HEK293T (cell line): ENCODE data around the gene VNN1.

Experiments used
- CTCF ChIA-PET: fragments of 350-600 bp; formaldehyde crosslinking; extraction: SDS; loops from one replicate; lab custom pipeline; 2021; ENCODE audit warnings: antibody characterized with exemption, inconsistent platforms; lab: Yijun Ruan, JAX
- POLR2A ChIA-PET: fragments of 350-600 bp; formaldehyde crosslinking; extraction: SDS; loops from one replicate; lab custom pipeline; 2020; ENCODE audit warnings: antibody characterized with exemption, inconsistent platforms; lab: Yijun Ruan, JAX
- DNase-seq: peaks from one replicate; pipeline ENCODE4 v3.0.0; 2012; ENCODE audit warnings: mixed read lengths; ENCODE audit errors: extremely low spot score
- ARNT ChIP-seq: fragments of 450-650 bp; IDR thresholded peaks from 2 replicates; pipeline ENCODE4 v1.6.1; 2017; ENCODE audit warnings: mild to moderate bottlenecking
- BHLHE40 ChIP-seq: fragments of 450-650 bp; IDR thresholded peaks from 2 replicates; pipeline ENCODE4 v1.6.1; 2016; ENCODE audit warnings: mild to moderate bottlenecking, moderate library complexity, borderline replicate concordance
- CTBP1 ChIP-seq: fragments of 450-650 bp; IDR thresholded peaks from 2 replicates; pipeline ENCODE4 v1.6.1; 2016; ENCODE audit warnings: borderline replicate concordance
- ELF4 ChIP-seq: fragments of 450-650 bp; IDR thresholded peaks from 2 replicates; pipeline ENCODE4 v1.6.1; 2017; ENCODE audit warnings: antibody characterized with exemption
- FOXA1 ChIP-seq: fragments of 450-650 bp; IDR thresholded peaks from 2 replicates; pipeline ENCODE4 v1.6.1; 2016; ENCODE audit warnings: mild to moderate bottlenecking
- FOXK2 ChIP-seq: fragments of 450-650 bp; IDR thresholded peaks from 2 replicates; pipeline ENCODE4 v1.6.1; 2016; ENCODE audit warnings: mild to moderate bottlenecking
- FOXM1 ChIP-seq: fragments of 450-650 bp; IDR thresholded peaks from 2 replicates; pipeline ENCODE4 v1.6.1; 2017; ENCODE audit warnings: mild to moderate bottlenecking, borderline replicate concordance
- HDGF ChIP-seq: fragments of 450-650 bp; IDR thresholded peaks from 2 replicates; pipeline ENCODE4 v1.6.1; 2017; ENCODE audit warnings: antibody characterized with exemption, borderline replicate concordance
- L3MBTL2 ChIP-seq: fragments of 450-650 bp; conservative IDR thresholded peaks from 2 replicates; pipeline ENCODE4 v1.6.1; 2016; ENCODE audit warnings: mild to moderate bottlenecking
- LEF1 ChIP-seq: fragments of 450-650 bp; IDR thresholded peaks from 2 replicates; pipeline ENCODE4 v1.6.1; 2017; ENCODE audit warnings: mild to moderate bottlenecking, borderline replicate concordance
- NFRKB ChIP-seq: fragments of 450-650 bp; IDR thresholded peaks from 2 replicates; pipeline ENCODE4 v1.6.1; 2016; ENCODE audit warnings: mild to moderate bottlenecking, moderate library complexity
- PKNOX1 ChIP-seq: fragments of 450-650 bp; IDR thresholded peaks from 2 replicates; pipeline ENCODE4 v1.6.1; 2016
- SP1 ChIP-seq: fragments of 450-650 bp; IDR thresholded peaks from 2 replicates; pipeline ENCODE4 v1.6.1; 2017
- SUZ12 ChIP-seq: fragments of 450-650 bp; IDR thresholded peaks from 2 replicates; pipeline ENCODE4 v1.6.1; 2016; ENCODE audit warnings: mild to moderate bottlenecking
- TARDBP ChIP-seq: fragments of 450-650 bp; IDR thresholded peaks from 2 replicates; pipeline ENCODE4 v1.6.1; 2016
- ZNF384 ChIP-seq: fragments of 450-650 bp; IDR thresholded peaks from 2 replicates; pipeline ENCODE4 v1.6.1; 2016

Gene VNN1

GRCh38 chr6:132703936-132704335 lies 9.9 kb downstream of the VNN1 start:
- TF ChIP-seq FOXA1 (no peak), FOXM1 (no peak), SP1 (no peak), PKNOX1 (no peak), ZNF384 (no peak), L3MBTL2 (no peak), CTBP1 (no peak), LEF1 (no peak), BHLHE40 (no peak), SUZ12 (no peak), ARNT (no peak), ELF4 (no peak), FOXK2 (no peak), HDGF (no peak), NFRKB (no peak), TARDBP (no peak)
- POLR2A ChIA-PET = no interaction called here
- no peak for DNase-seq
- CTCF ChIA-PET = no interaction called here

- TF ChIP-seq L3MBTL2 (no peak), ARNT (no peak), CTBP1 (no peak), HDGF (no peak), SUZ12 (no peak), FOXA1 (no peak), ELF4 (no peak), PKNOX1 (no peak), ZNF384 (no peak), TARDBP (no peak), FOXK2 (no peak), LEF1 (no peak), FOXM1 (no peak), SP1 (no peak), BHLHE40 (no peak), NFRKB (no peak)
- CTCF ChIA-PET = no interaction called here
- no peak for DNase-seq
- POLR2A ChIA-PET = no interaction called here
Measured at GRCh38 chr6:132698608-132699007, 15.2 kb downstream of the VNN1 start.

- DNase-seq = no peak
- CTCF ChIA-PET = no interaction called here
- TF ChIP-seq L3MBTL2 (no peak), ELF4 (no peak), SUZ12 (no peak), FOXK2 (no peak), BHLHE40 (no peak), ZNF384 (no peak)
- POLR2A ChIA-PET = no interaction called here
Measured at GRCh38 chr6:132695773-132696172, 18.1 kb downstream of the VNN1 start.

- CTCF ChIA-PET = no interaction called here
- DNase-seq = no peak
- POLR2A ChIA-PET = no interaction called here
Measured at GRCh38 chr6:132693478-132693877, 20.4 kb downstream of the VNN1 start.

GRCh38 chr6:132690678-132691077 lies 23.2 kb downstream of the VNN1 start:
- ChIA-PET POLR2A (no interaction called here), CTCF (no interaction called here)
- TF ChIP-seq ZNF384 = no peak
- TF ChIP-seq SUZ12 = no peak
- no peak for TF ChIP-seq HDGF
- DNase-seq = no peak

More at GRCh38 chr6:132693478-132693877, 20.4 kb downstream of the VNN1 start:
- TF ChIP-seq L3MBTL2 (no peak), ZNF384 (no peak), SUZ12 (no peak), CTBP1 (no peak), BHLHE40 (no peak), ARNT (no peak), LEF1 (no peak), TARDBP (no peak), HDGF (no peak), FOXA1 (no peak), SP1 (no peak), FOXK2 (no peak), ELF4 (no peak)

- ChIA-PET CTCF (no interaction called here), POLR2A (no interaction called here)
- TF ChIP-seq SP1 (no peak), ARNT (no peak), HDGF (no peak), CTBP1 (no peak), ZNF384 (no peak), FOXM1 (no peak), SUZ12 (no peak), FOXK2 (no peak), BHLHE40 (no peak), LEF1 (no peak), NFRKB (no peak), ELF4 (no peak), PKNOX1 (no peak), FOXA1 (no peak), TARDBP (no peak), L3MBTL2 (no peak)
- DNase-seq = no peak
Measured at GRCh38 chr6:132687306-132687705, 26.5 kb downstream of the VNN1 start.
